Activated effector memory CD4-positive, alpha-beta T cell treated with Interleukin-2 at 50 U/mL for 16 hours (primary cell): Measurements from ENCODE around the gene TDRD6.
"Not testable (repeated sequence)": the region's sequence is repeated elsewhere in the genome, so short reads cannot be mapped to it uniquely, and the experiment has no call there.

Source experiments
- DNase-seq: peaks from one replicate; pipeline ENCODE4 v3.0.0-alpha.2; 2020

Gene TDRD6

DNA sequence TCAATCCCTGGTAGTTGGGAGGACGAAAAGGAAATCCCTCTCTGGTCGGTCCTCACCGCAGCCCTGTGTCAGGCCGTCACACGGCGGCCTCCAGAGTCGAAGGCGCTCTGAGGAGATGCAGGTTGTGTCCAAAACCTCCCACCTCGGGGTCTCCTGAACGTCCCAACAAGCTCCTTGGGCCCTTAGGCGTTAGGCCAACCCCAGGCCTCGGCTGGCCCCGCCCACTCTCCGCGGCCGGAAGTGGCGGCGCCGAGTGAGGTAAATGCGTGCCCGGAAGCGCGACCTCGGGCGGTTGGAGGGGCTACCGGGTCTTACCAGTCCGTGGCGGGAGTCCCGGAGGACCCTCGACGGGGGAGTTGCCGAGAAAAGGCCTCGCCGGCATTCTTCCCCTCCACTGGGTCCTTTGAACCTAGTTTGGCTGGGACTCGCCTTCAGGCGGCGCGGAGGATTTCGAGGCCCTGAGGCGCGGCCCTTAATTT lies at the start of gene TDRD6:
TSS of gene TDRD6 (plus strand) at position 267 of the 479 bp plus-strand sequence. CDS start 244 bp downstream, outside the sequence.
- no peak for DNase-seq

DNA sequence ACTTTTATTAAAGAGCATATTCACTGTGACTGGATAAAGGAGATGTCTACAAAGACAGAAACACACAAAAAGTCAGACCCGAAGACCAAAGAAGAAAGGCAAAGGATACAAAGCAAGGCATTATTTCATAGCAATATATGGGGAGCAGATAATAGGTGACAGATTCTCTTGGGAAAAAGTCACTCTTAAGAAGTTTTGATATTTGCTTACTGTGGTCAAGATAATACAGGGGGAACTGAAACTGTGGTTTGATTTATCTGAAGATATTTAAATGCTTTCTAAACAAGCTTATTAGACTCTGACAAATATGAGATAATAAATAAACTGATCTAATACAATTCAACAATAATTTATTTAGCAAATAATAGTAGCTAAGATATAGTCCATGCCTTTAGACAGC lies 49.8 kb upstream of the TDRD6 start:
- no peak for DNase-seq

GRCh38 chr6:46638650-46639049 lies 49.0 kb upstream of the TDRD6 start:
- no peak for DNase-seq

DNA sequence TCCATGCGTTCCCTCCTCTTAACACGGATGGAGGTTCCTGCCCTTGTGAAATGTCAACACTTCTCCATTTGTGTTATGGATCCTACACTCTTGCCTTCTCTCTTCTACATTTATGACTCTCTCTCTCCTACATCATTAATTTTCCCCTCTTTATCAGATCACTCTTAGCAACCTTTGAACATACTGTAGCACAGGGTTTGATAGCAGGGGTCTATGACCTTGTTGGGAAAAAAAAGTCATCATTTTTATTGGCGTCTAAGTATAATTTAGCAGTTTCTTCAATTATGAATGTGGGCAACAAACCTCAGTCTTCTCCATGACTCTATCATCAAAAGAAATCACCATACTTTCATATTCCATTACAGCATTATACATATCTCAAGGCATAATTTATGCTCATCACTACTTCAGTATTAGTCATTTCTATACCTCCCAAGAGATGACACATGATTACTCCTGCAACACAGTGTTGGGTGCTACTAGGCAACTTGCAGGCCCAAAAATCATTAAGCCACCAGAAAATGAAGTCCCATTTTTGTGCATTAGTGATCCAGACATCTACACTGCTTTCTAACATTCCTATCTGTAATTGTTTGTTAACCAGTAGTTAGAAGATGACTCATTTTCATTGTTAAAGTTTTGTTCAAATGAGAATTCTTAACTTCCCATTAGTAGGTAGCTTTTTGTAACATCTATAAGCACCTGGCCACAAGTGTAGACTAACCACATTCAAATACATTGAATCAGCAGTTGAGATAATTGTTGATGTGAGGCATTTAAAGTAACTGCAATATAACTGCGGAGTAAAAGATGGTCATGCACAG lies 44.5 kb upstream of the TDRD6 start:
- no peak for DNase-seq

DNA sequence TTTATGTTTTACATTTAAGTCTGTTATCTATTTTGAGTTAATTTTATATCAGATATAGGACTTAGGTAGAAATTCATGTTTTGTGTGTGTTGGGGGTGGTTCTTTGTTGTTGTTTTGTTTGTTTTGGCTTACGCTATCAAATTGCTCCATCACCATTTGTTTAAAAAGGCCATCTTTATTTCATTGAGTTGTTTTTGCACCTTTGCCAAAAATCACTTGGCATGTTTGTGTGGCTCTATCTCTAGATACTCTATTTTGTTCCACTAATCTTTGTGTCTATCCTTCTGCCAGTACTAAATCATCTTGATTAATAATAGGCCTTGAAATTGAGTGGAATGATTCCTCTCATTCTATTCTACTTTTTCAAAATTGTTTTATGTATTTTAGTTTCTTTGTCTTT lies 42.4 kb upstream of the TDRD6 start:
- DNase-seq, result no peak

DNA sequence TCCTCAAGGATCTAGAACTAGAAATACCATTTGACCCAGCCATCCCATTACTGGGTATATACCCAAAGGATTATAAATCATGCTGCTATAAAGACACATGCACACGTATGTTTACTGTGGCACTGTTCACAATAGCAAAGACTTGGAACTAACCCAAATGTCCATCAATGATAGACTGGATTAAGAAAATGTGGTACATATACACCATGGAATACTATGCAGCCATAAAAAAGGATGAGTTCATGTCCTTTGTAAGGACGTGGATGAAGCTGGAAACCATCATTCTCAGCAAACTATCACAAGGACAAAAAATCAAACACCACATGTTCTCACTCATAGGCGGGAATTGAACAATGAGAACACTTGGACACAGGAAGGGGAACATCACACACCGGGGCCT lies 39.6 kb upstream of the TDRD6 start:
- not testable (repeated sequence) for DNase-seq

GRCh38 chr6:46648869-46649492 lies 38.7 kb upstream of the TDRD6 start:
- no peak for DNase-seq

- no peak for DNase-seq
These were observed 36.7 kb upstream of the TDRD6 start for GRCh38 chr6:46651006-46651405.

DNA sequence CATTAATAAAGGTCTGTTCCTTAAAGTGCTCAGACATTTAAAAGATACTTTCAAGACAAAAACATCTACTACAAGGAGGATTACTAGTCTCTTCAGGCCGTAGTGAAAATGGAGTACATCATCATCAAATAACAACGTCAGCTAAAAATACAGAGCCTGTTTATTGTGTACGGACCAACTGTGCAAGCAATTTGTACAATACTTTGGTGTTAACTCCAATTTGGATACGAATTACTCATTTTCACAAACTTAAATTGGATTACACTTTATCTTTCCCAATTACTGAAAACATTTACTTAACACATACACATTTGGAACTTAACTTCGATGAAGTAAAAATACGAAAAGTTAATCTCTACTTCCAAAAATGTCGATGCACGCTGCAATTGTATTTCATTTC lies 35.9 kb upstream of the TDRD6 start:
- no peak for DNase-seq

- DNase-seq, result no peak
These were observed 35.5 kb upstream of the TDRD6 start for GRCh38 chr6:46652232-46652602.

DNA sequence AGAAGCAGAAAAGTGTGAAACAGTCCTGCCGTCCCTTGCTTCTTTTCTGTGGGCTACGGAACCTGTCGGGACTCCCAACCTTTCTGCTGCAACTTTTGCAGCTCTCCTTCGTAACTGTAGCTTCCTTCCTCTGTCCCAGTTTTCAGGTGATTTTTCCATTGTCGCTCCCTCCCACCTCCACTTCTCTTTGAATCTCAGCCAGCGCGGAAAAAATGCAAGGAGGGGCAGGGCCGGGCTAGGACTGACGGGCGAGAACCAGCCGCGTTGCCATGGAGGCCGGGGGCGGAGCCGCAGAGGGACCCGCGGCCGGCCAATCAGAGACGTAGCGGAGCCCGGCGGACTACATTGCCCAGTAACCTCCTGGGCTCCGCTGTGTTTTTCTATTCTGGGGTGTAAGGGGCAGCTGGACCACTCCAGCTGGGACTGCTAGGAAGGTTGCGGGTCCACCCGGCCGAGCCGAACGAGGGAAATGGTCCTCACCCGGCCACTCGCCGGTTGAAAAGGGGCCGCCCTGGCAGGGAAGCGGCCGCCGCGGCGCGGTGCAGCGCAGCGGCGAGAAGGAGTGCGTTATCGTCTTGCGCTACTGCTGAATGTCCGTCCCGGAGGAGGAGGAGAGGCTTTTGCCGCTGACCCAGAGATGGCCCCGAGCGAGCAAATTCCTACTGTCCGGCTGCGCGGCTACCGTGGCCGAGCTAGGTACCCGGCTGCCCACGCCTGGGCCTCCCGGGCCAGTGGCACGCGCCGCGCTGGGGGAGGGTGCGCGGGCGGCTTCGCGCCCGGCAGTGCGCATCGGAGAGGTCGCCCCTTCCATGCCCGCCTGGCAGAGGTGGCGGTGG lies 34.9 kb upstream of the TDRD6 start, which contains the start of the genes CYP39A1 and SLC25A27:
TSS of gene CYP39A1 (minus strand) at position 216 of the 836 bp plus-strand sequence. CDS start 236 bp downstream, outside the sequence.
TSS of gene SLC25A27 (plus strand) at position 373 of the 836 bp plus-strand sequence. CDS start at position 591, 218 bp downstream.
- DNase-seq, result peak; percentile 56

- DNase-seq, result no peak
These were observed 34.1 kb upstream of the TDRD6 start for GRCh38 chr6:46653439-46654195.

DNA sequence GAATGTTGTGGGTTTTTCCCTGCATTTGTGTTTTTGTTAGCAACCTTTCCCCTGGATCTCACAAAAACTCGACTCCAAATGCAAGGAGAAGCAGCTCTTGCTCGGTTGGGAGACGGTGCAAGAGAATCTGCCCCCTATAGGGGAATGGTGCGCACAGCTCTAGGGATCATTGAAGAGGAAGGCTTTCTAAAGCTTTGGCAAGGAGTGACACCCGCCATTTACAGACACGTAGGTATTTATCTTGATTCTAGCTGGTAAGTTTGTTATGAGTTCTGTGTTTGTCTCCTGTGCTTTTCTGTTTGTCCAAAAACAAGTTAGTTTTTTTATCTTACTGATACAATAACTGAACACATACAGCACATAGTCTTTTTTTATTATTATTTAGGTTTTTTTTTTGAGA lies 31.9 kb upstream of the TDRD6 start:
- DNase-seq, result no peak

GRCh38 chr6:46657642-46658041 lies 30.0 kb upstream of the TDRD6 start:
- no peak for DNase-seq

- no peak for DNase-seq
These were observed 26.2 kb upstream of the TDRD6 start for GRCh38 chr6:46661483-46661882.

DNA sequence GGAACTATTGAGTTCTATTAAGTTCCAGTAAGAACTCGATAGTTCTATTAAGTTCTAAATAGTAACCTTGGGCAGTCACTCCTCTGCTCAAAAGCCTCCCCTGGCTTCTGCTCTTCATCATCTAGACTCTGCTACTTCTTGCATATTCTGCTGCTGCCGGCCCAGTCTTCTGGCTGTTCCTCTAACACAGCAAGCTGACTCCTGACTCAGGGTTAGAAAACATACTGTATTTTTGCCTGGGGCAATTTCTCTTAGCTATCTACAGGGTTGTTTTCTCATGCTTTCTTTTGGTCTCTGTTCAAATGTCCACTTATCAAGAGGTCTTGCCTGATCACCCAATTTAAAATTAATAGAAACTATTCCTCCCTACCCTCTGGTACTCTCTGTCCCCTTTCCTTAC lies 20.3 kb upstream of the TDRD6 start:
- no peak for DNase-seq

DNA sequence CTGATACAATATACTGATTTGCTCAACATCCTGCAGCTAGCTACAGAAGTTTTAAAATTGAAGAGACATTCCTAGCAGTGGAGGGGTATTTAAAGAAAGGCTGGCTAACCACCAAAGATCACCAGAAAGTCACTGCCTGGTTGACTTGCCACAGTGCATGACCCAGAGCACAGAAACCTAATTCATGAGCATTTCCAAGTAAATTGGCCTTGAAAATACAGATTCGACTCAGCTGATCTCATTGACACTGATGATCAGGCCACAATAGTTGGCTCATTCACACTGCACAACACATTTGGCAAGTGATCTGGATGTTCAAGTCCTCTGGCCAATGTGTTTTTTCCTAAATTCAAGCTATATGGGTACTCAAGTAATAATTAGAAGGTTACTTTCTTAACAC lies 13.3 kb upstream of the TDRD6 start:
- no peak for DNase-seq

DNA sequence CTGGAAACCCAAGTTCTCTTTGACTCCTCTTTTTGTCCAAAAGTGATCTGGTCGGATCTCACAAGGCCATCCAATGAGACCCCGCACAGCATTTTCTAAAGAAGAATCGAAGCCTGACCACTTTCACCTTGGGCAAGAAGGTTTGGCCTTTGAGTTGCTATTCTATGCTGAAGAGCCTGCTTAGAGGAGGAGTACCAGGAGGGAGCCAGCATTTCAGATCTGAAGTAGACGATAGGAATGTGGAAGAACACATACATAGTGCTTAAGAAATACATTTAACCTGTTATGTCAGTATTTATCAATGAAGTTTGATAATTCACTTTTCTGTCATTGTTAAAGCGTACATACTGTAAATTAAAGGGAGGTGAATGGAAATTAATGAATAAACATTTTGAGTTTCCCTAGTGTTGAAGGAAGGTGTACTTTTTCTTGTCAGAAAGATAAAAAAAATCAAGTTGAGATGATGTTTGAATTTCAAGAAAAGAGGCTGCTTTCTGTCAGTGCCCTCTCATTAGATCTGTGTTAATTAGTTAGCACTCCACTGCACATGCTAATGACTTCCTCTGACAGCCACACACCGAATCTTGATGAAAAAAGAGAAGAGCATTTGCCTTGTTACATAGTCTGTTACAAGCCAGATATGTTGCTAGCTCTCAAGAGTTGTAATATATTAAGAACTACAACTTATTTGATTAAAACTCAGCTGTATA lies 10.9 kb upstream of the TDRD6 start:
- no peak for DNase-seq

- DNase-seq, result no peak
These were observed 10.4 kb upstream of the TDRD6 start for GRCh38 chr6:46677314-46677654.

- DNase-seq, result no peak
These were observed 2.9 kb upstream of the TDRD6 start for GRCh38 chr6:46684771-46685170.

GRCh38 chr6:46688117-46688965 lies 656 bp downstream of the TDRD6 start:
- no peak for DNase-seq
